Neuronal stem cell (in vitro differentiated cells): Measurements from ENCODE around the gene NUP98.
A peak's percentile ranks its signal among the peaks of the same experiment; 100 is the strongest.

Experiments used
- DNase-seq: peaks from one replicate; pipeline ENCODE4 v3.0.0-alpha.2; 2013; ENCODE audit warnings: low spot score
- H2AFZ ChIP-seq: one replicate; pipeline ENCODE4 v1.6.1; 2013; ENCODE audit warnings: mild to moderate bottlenecking, low read length, inconsistent platforms
- H2AK5ac ChIP-seq: 2 replicates; pipeline ENCODE4 v1.6.1; 2013; ENCODE audit warnings: low read depth, mild to moderate bottlenecking, inconsistent platforms, low read length, moderate library complexity, mixed read lengths
- H2BK120ac ChIP-seq: 2 replicates; pipeline ENCODE4 v1.6.1; 2013; ENCODE audit warnings: low read depth, mild to moderate bottlenecking, inconsistent platforms, low read length, moderate library complexity, mixed read lengths
- H2BK12ac ChIP-seq: one replicate; pipeline ENCODE4 v1.6.1; 2013; ENCODE audit warnings: low read length, inconsistent platforms
- H2BK15ac ChIP-seq: 2 replicates; pipeline ENCODE4 v1.6.1; 2013; ENCODE audit warnings: mild to moderate bottlenecking, low read length, inconsistent platforms, mixed read lengths
- H2BK5ac ChIP-seq: one replicate; pipeline ENCODE4 v1.6.1; 2013; ENCODE audit warnings: inconsistent platforms, mild to moderate bottlenecking, low read length, moderate library complexity
- H3K14ac ChIP-seq: one replicate; pipeline ENCODE4 v1.6.1; 2013; ENCODE audit warnings: low read length, inconsistent platforms
- H3K18ac ChIP-seq: 2 replicates; pipeline ENCODE4 v1.6.1; 2013; ENCODE audit warnings: low read length, inconsistent platforms
- H3K23ac ChIP-seq: 2 replicates; pipeline ENCODE4 v1.6.1; 2013; ENCODE audit warnings: low read depth, mild to moderate bottlenecking, mixed read lengths, low read length, inconsistent platforms; ENCODE audit not compliant: poor library complexity
- H3K27ac ChIP-seq: replicated peaks from 3 replicates; pipeline ENCODE4 v1.5.1; 2013; ENCODE audit warnings: low read length, inconsistent platforms
- H3K27me3 ChIP-seq, 3 experiments: 2 replicates each; pipeline ENCODE4 v1.6.1; 2013; ENCODE audit warnings: low read length in 3 of 3, mild to moderate bottlenecking in 2 of 3, inconsistent platforms in 1 of 3, low read depth in 1 of 3, mixed read lengths in 1 of 3, moderate library complexity in 1 of 3; ENCODE audit not compliant: control insufficient read depth in 3 of 3, insufficient read depth in 3 of 3
- H3K36me3 ChIP-seq, 2 donors: replicated peaks in 1 of 2; 2 replicates each; pipeline ENCODE4 v1.6.1; 2013; ENCODE audit warnings: low read length in 2 of 2; ENCODE audit not compliant: control insufficient read depth in 2 of 2, insufficient read depth in 2 of 2
- H3K4ac ChIP-seq: 2 replicates; pipeline ENCODE4 v1.6.1; 2013; ENCODE audit warnings: inconsistent platforms, mild to moderate bottlenecking, low read length, moderate library complexity
- H3K4me1 ChIP-seq, 2 donors: 1 replicate in 1 of 2; 2 replicates in 1 of 2; pipeline ENCODE4 v1.6.1; 2013; ENCODE audit warnings: low read length in 2 of 2, low read depth in 1 of 2; ENCODE audit not compliant: control insufficient read depth in 2 of 2, insufficient read depth in 1 of 2
- H3K4me2 ChIP-seq: one replicate; pipeline ENCODE4 v1.6.1; 2013; ENCODE audit warnings: mild to moderate bottlenecking, low read length, inconsistent platforms; ENCODE audit not compliant: insufficient read depth, poor library complexity, severe bottlenecking
- H3K4me3 ChIP-seq, 2 donors: 2 replicates each; pipeline ENCODE4 v1.5.1; 2013; ENCODE audit warnings: low read length in 2 of 2, mild to moderate bottlenecking in 2 of 2, inconsistent platforms in 1 of 2, moderate library complexity in 1 of 2
- H3K79me1 ChIP-seq: one replicate; pipeline ENCODE4 v1.6.1; 2013; ENCODE audit warnings: low read depth, mild to moderate bottlenecking, inconsistent platforms, low read length, moderate library complexity
- H3K9ac ChIP-seq: one replicate; pipeline ENCODE4 v1.6.1; 2013; ENCODE audit warnings: mild to moderate bottlenecking, low read depth, low read length, inconsistent platforms; ENCODE audit not compliant: poor library complexity
- H3K9me3 ChIP-seq, 2 donors: replicated peaks in 1 of 2; 2 replicates each; pipeline versions ENCODE3 to v1.6.1; 2013; ENCODE audit warnings: low read length in 2 of 2, mild to moderate bottlenecking in 2 of 2, inconsistent platforms in 1 of 2, low read depth in 1 of 2, mixed read lengths in 1 of 2, moderate library complexity in 1 of 2; ENCODE audit not compliant: control insufficient read depth in 2 of 2, insufficient read depth in 1 of 2
- H4K8ac ChIP-seq: one replicate; pipeline ENCODE4 v1.6.1; 2013; ENCODE audit warnings: low read depth, mild to moderate bottlenecking, inconsistent platforms, low read length, moderate library complexity
- H4K91ac ChIP-seq: one replicate; pipeline ENCODE4 v1.6.1; 2013; ENCODE audit warnings: low read length, low read depth, mild to moderate bottlenecking, inconsistent platforms; ENCODE audit not compliant: poor library complexity
- WGBS, 2 donors: extraction: QIAGEN DNeasy Blood & Tissue Kit; methylation state at CpG; one replicate each; pipeline ENCODE4 v1.1.7; 2013; ENCODE audit warnings: missing lambda C conversion rate in 2 of 2, mixed read lengths in 1 of 2; ENCODE audit not compliant: insufficient read length in 2 of 2, insufficient replicate concordance in 1 of 2; ENCODE audit errors: extremely low coverage in 2 of 2; 5-methylcytosine and 5-hydroxymethylcytosine counted together

The NUP98 gene

GRCh38 chr11:3841426-3842350 lies 44.3 kb upstream of the NUP98 start:
- Histone ChIP-seq H4K91ac (no peak overlapping the region), H3K14ac (no peak overlapping the region), H3K36me3 (peaks cover 0 to 13% of the 10 kb centered on the region in 2 donors), H3K4me2 (peak overlapping the region; percentile 73), H2AFZ (peak overlapping the region; percentile 94), H2AK5ac (no peak overlapping the region), H3K4ac (no peak overlapping the region), H2BK15ac (peak overlapping the region; percentile 23), H3K18ac (peak overlapping the region; percentile 94), H3K9ac (peak overlapping the region; percentile 31), H3K9me3 (peaks cover 0 to 2% of the 10 kb centered on the region in 2 donors), H3K27ac (no peak overlapping the region), H3K27me3 (peaks cover 0 to 12% (median 0%) of the 10 kb centered on the region in 3 experiments), H2BK12ac (no peak overlapping the region), H3K23ac (peak overlapping the region; percentile 38), H3K4me3 (peak overlapping the region; percentile 74 to 78), H2BK120ac (no peak overlapping the region), H3K4me1 (peaks cover 6 to 21% of the 10 kb centered on the region in 2 donors), H4K8ac (no peak overlapping the region), H2BK5ac (no peak overlapping the region), H3K79me1 (peaks cover 4% of the 10 kb centered on the region)
- peak; percentile 61 for DNase-seq
- WGBS, 2 donors: no CpG with 5 or more reads among the region's 44 CpGs

GRCh38 chr11:3840870-3841425 lies 43.6 kb upstream of the NUP98 start, which contains the start of gene RHOG:
Gene RHOG, minus strand, starts transcription at chr11:3840959. Its CDS starts 12,821 bp downstream, at chr11:3828138.
- H3K79me1 ChIP-seq: peaks cover 4% of the 10 kb centered on the region
- no peak within 1 kb of the TSS for H3K27ac ChIP-seq
- peak within 1 kb of the TSS; percentile 38 for H3K23ac ChIP-seq
- no peak within 1 kb of the TSS for H2BK120ac ChIP-seq
- peak within 1 kb of the TSS; percentile 45 for H2BK5ac ChIP-seq
- peaks cover 0 to 12% (median 0%) of the 10 kb centered on the region in 3 experiments for H3K27me3 ChIP-seq
- peak within 1 kb of the TSS; percentile 23 for H2BK15ac ChIP-seq
- H4K91ac ChIP-seq: no peak within 1 kb of the TSS
- H3K36me3 ChIP-seq: peaks cover 0 to 15% of the 10 kb centered on the region in 2 donors
- H3K9ac ChIP-seq: peak within 1 kb of the TSS; percentile 80
- H3K4ac ChIP-seq: peak within 1 kb of the TSS; percentile 24
- H2BK12ac ChIP-seq: no peak within 1 kb of the TSS
- peak within 1 kb of the TSS; percentile 94 for H3K18ac ChIP-seq
- no peak within 1 kb of the TSS for H4K8ac ChIP-seq
- H3K9me3 ChIP-seq: peaks cover 0 to 2% of the 10 kb centered on the region in 2 donors
- peak within 1 kb of the TSS; percentile 73 for H3K4me2 ChIP-seq
- H3K4me1 ChIP-seq: peaks cover 6 to 21% of the 10 kb centered on the region in 2 donors
- DNase-seq: peak; percentile 58
- H2AK5ac ChIP-seq: peak within 1 kb of the TSS; percentile 24
- no CpG with 5 or more reads among the region's 42 CpGs for WGBS, 2 donors
- peak within 1 kb of the TSS; percentile 74 to 88 for H3K4me3 ChIP-seq
- H2AFZ ChIP-seq: peak within 1 kb of the TSS; percentile 94
- H3K14ac ChIP-seq: peak within 1 kb of the TSS; percentile 78

GRCh38 chr11:3840004-3840869 lies 42.9 kb upstream of the NUP98 start:
- peak overlapping the region; percentile 80 for H3K9ac ChIP-seq
- no peak overlapping the region for H4K8ac ChIP-seq
- H2AK5ac ChIP-seq: peak overlapping the region; percentile 24

More at GRCh38 chr11:3840004-3840869, 42.9 kb upstream of the NUP98 start:
- Histone ChIP-seq H2BK15ac (no peak overlapping the region), H2BK12ac (no peak overlapping the region), H3K9me3 (peaks cover 0 to 2% of the 10 kb centered on the region in 2 donors), H3K18ac (peak overlapping the region; percentile 63), H4K91ac (no peak overlapping the region), H2BK5ac (no peak overlapping the region), H3K27ac (no peak overlapping the region), H3K4me2 (peak overlapping the region; percentile 55), H3K36me3 (peaks cover 0 to 21% of the 10 kb centered on the region in 2 donors), H3K4me3 (peak overlapping the region; percentile 74 to 88), H3K27me3 (peaks cover 0 to 5% (median 0%) of the 10 kb centered on the region in 3 experiments), H3K4ac (peak overlapping the region; percentile 24), H2BK120ac (no peak overlapping the region), H3K4me1 (peaks cover 6 to 21% of the 10 kb centered on the region in 2 donors), H3K14ac (peak overlapping the region; percentile 78), H2AFZ (peak overlapping the region; percentile 94), H3K79me1 (peaks cover 7% of the 10 kb centered on the region), H3K23ac (peak overlapping the region; percentile 27)
- DNase-seq: peak; percentile 63
- WGBS, 2 donors: 100% methylated on average over 1 of the region's 46 CpGs; no CpG with 5 or more reads in 1 of the 2 donors
